ENCODE data around the gene IGSF21. TPM values are rescaled to one million over a fixed set of nuclear protein-coding genes. Genes with fewer than 3 reads are reported as not detected.

IGSF21 gene
- total RNA-seq, 3 donors from 2014 or later (not counting 1 experiment from before 2014, with no cell fraction given) = not detected

DNA sequence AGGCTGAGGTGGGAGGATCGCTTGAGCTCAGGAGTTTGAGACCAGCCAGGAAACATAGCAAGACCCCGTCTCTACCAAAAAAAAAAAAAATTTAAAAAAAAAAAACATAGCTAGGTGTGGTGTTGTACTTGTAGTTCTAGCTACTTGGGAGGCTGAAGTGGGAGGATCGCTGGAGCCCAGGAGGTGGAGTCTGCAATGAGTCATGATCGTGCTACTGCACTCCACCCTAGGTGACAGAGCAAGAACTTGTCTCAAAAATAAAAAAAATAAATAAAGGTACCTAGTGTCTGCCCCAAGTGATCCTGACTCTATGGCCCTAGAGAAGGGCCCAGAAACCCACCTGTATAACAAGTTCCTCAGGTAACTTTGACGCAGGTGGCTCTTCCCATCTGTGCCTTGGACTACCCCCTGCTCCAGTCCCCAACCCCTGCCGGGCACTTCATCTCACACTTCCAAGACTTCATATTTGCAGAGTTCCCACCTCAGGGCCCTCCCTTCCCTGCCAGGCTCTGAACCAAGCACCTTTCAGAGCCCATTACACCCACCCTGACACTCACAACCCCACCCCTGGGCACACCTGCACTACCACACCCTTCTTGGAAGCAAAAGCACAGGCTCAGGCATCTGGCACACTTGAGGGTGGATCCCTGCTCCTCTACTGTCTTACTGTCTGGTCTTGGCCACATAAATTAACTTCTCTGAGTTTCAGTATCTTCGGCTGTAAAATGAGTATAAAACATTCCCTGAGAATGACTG, 292.9 kb downstream of the IGSF21 start:
- no peak for TF ChIP-seq CTCF (IDR thresholded peaks at IDR 0.05)
- Mint-ChIP-seq H3K4me1 (no peaks in the 10 kb centered on the region), H3K27me3 (ENCODE audit: low read depth in 2 of 2) (peaks cover 20 to 37% of the 10 kb centered on the region in 2 donors), H3K27ac (no peak overlapping the region), H3K36me3 (no peaks in the 10 kb centered on the region), H3K9me3 (no peaks in the 10 kb centered on the region), H3K4me3 (no peak overlapping the region)
- DNase-seq (no peak), ATAC-seq (no peak)
- intact Hi-C loops (cut with micrococcal nuclease) = no loop called here
- no peaks in the 10 kb centered on the region for H3K4me1 ChIP-seq (ENCODE audit: control insufficient read depth, insufficient read depth, low read length)
- WGBS (ENCODE audit: insufficient coverage) = 92% methylated on average over 5 of the region's 7 CpGs
- no peak overlapping the region for H3K27ac ChIP-seq (ENCODE audit: low read length)
- H3K27me3 ChIP-seq (ENCODE audit: control insufficient read depth, insufficient read depth, low read length) = no peaks in the 10 kb centered on the region
- H3K9me3 ChIP-seq (ENCODE audit: control insufficient read depth, insufficient read depth, low read length) = no peaks in the 10 kb centered on the region
- no peaks in the 10 kb centered on the region for H3K36me3 ChIP-seq (ENCODE audit: control insufficient read depth, insufficient read depth, low read length)
- H3K4me3 ChIP-seq (ENCODE audit: low read length) = no peak overlapping the region

- 84% methylated on average over 3 of the region's 3 CpGs for WGBS (ENCODE audit: insufficient coverage)
- H3K27me3 Mint-ChIP-seq (ENCODE audit: low read depth in 2 of 2) = peaks cover 26 to 32% of the 10 kb centered on the region in 2 donors
- intact Hi-C loops (cut with micrococcal nuclease) = no loop called here
Observed at GRCh38 chr1:18401921-18402320, 294.3 kb downstream of the IGSF21 start.

GRCh38 chr1:18404460-18404859, 296.9 kb downstream of the IGSF21 start:
- Mint-ChIP-seq H3K9me3 (no peaks in the 10 kb centered on the region), H3K4me3 (no peak overlapping the region), H3K27me3 (ENCODE audit: low read depth in 2 of 2) (peaks cover 16 to 26% of the 10 kb centered on the region in 2 donors), H3K27ac (no peak overlapping the region), H3K4me1 (no peaks in the 10 kb centered on the region), H3K36me3 (no peaks in the 10 kb centered on the region)
- H3K27me3 ChIP-seq (ENCODE audit: control insufficient read depth, insufficient read depth, low read length) = no peaks in the 10 kb centered on the region
- H3K36me3 ChIP-seq (ENCODE audit: control insufficient read depth, insufficient read depth, low read length) = no peaks in the 10 kb centered on the region
- no peak overlapping the region for H3K27ac ChIP-seq (ENCODE audit: low read length)
- H3K4me1 ChIP-seq (ENCODE audit: control insufficient read depth, insufficient read depth, low read length) = no peaks in the 10 kb centered on the region
- no peak overlapping the region for H3K4me3 ChIP-seq (ENCODE audit: low read length)
- DNase-seq (no peak), ATAC-seq (no peak)
- H3K9me3 ChIP-seq (ENCODE audit: control insufficient read depth, insufficient read depth, low read length) = no peaks in the 10 kb centered on the region
- WGBS (ENCODE audit: insufficient coverage) = 71% methylated on average over 3 of the region's 3 CpGs
- TF ChIP-seq CTCF (IDR thresholded peaks at IDR 0.05) = no peak
- intact Hi-C loops (cut with micrococcal nuclease) = no loop called here

More at GRCh38 chr1:18401921-18402320, 294.3 kb downstream of the IGSF21 start:
- H3K4me3 ChIP-seq (ENCODE audit: low read length) = no peak overlapping the region
- no peaks in the 10 kb centered on the region for H3K4me1 ChIP-seq (ENCODE audit: control insufficient read depth, insufficient read depth, low read length)
- TF ChIP-seq CTCF (IDR thresholded peaks at IDR 0.05) = no peak
- Mint-ChIP-seq H3K9me3 (no peaks in the 10 kb centered on the region), H3K27ac (no peak overlapping the region), H3K4me3 (no peak overlapping the region), H3K4me1 (no peaks in the 10 kb centered on the region), H3K36me3 (no peaks in the 10 kb centered on the region)
- ATAC-seq (no peak), DNase-seq (no peak)
- no peaks in the 10 kb centered on the region for H3K27me3 ChIP-seq (ENCODE audit: control insufficient read depth, insufficient read depth, low read length)
- H3K36me3 ChIP-seq (ENCODE audit: control insufficient read depth, insufficient read depth, low read length) = no peaks in the 10 kb centered on the region
- no peaks in the 10 kb centered on the region for H3K9me3 ChIP-seq (ENCODE audit: control insufficient read depth, insufficient read depth, low read length)
- no peak overlapping the region for H3K27ac ChIP-seq (ENCODE audit: low read length)
